ENCODE measurements around the gene SLC8A1. TPM values are rescaled to one million over a fixed set of nuclear protein-coding genes. Genes with fewer than 3 reads are reported as not detected.

SLC8A1 gene
- total and polyA plus RNA-seq, 2 of the 13 experiments (the other 11 are each of a cell fraction or from before 2014, with no cell fraction given): not detected

- CTCF ChIA-PET (ENCODE audit: low intra/inter-chr PET ratio, low total read pairs): no interaction called here
- DNase-seq (ENCODE audit: low spot score): no peak
- no peaks in the 10 kb centered on the region for H3K4me1 ChIP-seq (ENCODE audit: insufficient read depth, low read length)
These were observed 92.1 kb downstream of the SLC8A1 start for GRCh38 chr2:40359811-40360210.

More at GRCh38 chr2:40359811-40360210, 92.1 kb downstream of the SLC8A1 start:
- in situ Hi-C loops (cut with HindIII; ENCODE audit: extremely low pct_ligation_motif_present, low pct_unique_long_range_greater_than_20kb) (no loop called here), intact Hi-C loops (cut with micrococcal nuclease; ENCODE audit: unreplicated experiment) (no loop called here)
- POLR2A ChIA-PET: no interaction called here
- no peak overlapping the region for H3K4me3 ChIP-seq (replicated peaks in 1 of 3; ENCODE audit: insufficient read depth in 1 of 3, low read depth in 2 of 3, low read length in 3 of 3)
- TF ChIP-seq NFYC (CRISPR knock-in tag; IDR thresholded peaks at IDR 0.05) (no peak), NR2F6 (IDR thresholded peaks at IDR 0.05) (no peak), NR2F6 (CRISPR knock-in tag; IDR thresholded peaks at IDR 0.05) (no peak), ZNF747 (CRISPR knock-in tag; IDR thresholded peaks at IDR 0.05; ENCODE audit: borderline replicate concordance) (no peak), KAT8 (CRISPR knock-in tag; IDR thresholded peaks at IDR 0.05) (no peak), E2F1 (CRISPR knock-in tag; IDR thresholded peaks at IDR 0.05) (no peak)
- TF ChIP-seq, protein P1, sequence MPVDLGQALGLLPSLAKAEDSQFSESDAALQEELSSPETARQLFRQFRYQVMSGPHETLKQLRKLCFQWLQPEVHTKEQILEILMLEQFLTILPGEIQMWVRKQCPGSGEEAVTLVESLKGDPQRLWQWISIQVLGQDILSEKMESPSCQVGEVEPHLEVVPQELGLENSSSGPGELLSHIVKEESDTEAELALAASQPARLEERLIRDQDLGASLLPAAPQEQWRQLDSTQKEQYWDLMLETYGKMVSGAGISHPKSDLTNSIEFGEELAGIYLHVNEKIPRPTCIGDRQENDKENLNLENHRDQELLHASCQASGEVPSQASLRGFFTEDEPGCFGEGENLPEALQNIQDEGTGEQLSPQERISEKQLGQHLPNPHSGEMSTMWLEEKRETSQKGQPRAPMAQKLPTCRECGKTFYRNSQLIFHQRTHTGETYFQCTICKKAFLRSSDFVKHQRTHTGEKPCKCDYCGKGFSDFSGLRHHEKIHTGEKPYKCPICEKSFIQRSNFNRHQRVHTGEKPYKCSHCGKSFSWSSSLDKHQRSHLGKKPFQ (CRISPR knock-in tag; IDR thresholded peaks at IDR 0.05; ENCODE audit: insufficient replicate concordance): no peak
- no peak overlapping the region for H3K27ac ChIP-seq (ENCODE audit: extremely low read length, insufficient read depth, low read length)
- H3K9me3 ChIP-seq (ENCODE audit: low read length): no peaks in the 10 kb centered on the region
- FAIRE-seq (no peak), ATAC-seq (no peak)
- H4K20me1 ChIP-seq (ENCODE audit: insufficient read depth, low read length): no peaks in the 10 kb centered on the region
- 2% methylated on average over 2 of the region's 2 CpGs for WGBS (ENCODE audit: low lambda C conversion rate)
- no peaks in the 10 kb centered on the region for H3K36me3 ChIP-seq (replicated peaks in 1 of 2; ENCODE audit: control insufficient read depth in 1 of 2, insufficient read depth in 2 of 2, low read length in 2 of 2)
- no peak overlapping the region for H3K4me2 ChIP-seq (ENCODE audit: low read depth, low read length)
- no TSS peak for BruUV-seq (replicated peaks)
- no peaks in the 10 kb centered on the region for H3K79me2 ChIP-seq (ENCODE audit: insufficient read depth, low read length)
- no peak overlapping the region for H3K9ac ChIP-seq (ENCODE audit: insufficient read depth, low read depth, low read length)
- H3K27me3 ChIP-seq (ENCODE audit: control insufficient read depth in 1 of 2, insufficient read depth in 2 of 2, low read length in 2 of 2): no peaks in the 10 kb centered on the region
- H2AFZ ChIP-seq (ENCODE audit: low read length): no peak overlapping the region
